Measurements from ENCODE around the gene GRID1.

DNA sequence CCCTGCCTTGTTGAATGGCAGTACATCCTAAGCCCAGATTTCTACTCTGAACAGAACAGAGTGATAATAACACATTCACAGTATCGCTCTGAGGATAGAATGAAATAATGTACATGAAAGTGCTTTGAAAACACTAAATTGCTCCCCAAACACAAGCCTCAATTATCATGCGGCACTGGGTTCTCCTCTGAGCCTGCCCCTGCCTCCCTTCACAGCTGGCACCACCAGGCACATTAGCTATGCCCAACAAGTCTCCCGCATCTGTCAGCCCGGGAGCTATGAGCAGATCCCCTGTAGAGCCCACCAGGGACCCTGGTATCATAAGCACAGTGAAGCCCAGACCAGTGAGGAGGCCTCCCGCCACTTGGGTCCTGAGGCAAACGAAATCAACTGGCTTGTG lies 405.5 kb downstream of the GRID1 start:
- TF ChIP-seq, protein P1, sequence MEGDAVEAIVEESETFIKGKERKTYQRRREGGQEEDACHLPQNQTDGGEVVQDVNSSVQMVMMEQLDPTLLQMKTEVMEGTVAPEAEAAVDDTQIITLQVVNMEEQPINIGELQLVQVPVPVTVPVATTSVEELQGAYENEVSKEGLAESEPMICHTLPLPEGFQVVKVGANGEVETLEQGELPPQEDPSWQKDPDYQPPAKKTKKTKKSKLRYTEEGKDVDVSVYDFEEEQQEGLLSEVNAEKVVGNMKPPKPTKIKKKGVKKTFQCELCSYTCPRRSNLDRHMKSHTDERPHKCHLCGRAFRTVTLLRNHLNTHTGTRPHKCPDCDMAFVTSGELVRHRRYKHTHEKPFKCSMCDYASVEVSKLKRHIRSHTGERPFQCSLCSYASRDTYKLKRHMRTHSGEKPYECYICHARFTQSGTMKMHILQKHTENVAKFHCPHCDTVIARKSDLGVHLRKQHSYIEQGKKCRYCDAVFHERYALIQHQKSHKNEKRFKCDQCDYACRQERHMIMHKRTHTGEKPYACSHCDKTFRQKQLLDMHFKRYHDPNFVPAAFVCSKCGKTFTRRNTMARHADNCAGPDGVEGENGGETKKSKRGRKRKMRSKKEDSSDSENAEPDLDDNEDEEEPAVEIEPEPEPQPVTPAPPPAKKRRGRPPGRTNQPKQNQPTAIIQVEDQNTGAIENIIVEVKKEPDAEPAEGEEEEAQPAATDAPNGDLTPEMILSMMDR (IDR thresholded peaks at IDR 0.05): no peak
- no peak for TF ChIP-seq POLR2A (IDR thresholded peaks at IDR 0.05)

Data from thyroid gland (tissue), 4 donors.